SK-N-SH (cell line): ENCODE data around the gene ADAMTS17. TPM values are rescaled to one million over a fixed set of nuclear protein-coding genes. Genes with fewer than 3 reads are reported as not detected.

Experiments
- CTCF ChIA-PET: fragments of 300-600, 350-600 bp; formaldehyde crosslinking; extraction: SDS; loops from one replicate; lab custom pipeline; 2021; lab: Yijun Ruan, JAX
- POLR2A ChIA-PET: fragments of 350-600 bp; sonication (Branson Sonifier 250); formaldehyde crosslinking; extraction: SDS; loops from one replicate; lab custom pipeline; 2020; ENCODE audit warnings: antibody characterized with exemption, inconsistent platforms; lab: Yijun Ruan, JAX
- DNase-seq: peaks from one replicate; pipeline ENCODE4 v3.0.0; 2012
- H2AFZ ChIP-seq: fragments of 200-600 bp; sonication (generic); 2 replicates; pipeline ENCODE4 v1.8.1; 2016; ENCODE audit warnings: antibody characterized with exemption, mild to moderate bottlenecking, low read depth
- H3F3A ChIP-seq: fragments of 200-600 bp; sonication (generic); replicated peaks from 2 replicates; pipeline ENCODE3; 2016; ENCODE audit warnings: antibody characterized with exemption, mild to moderate bottlenecking; ENCODE audit not compliant: insufficient read depth
- H3K27ac ChIP-seq, 2 experiments: fragments of 200-500 bp in 1 of 2; fragments of 200-600 bp in 1 of 2; sonication (Bioruptor generic) in 1 of 2; sonication (generic), shearing (Covaris generic) in 1 of 2; 2 replicates each; pipeline versions ENCODE4 v1.5.1 to v1.6.1; 2014 to 2016; ENCODE audit warnings: low read depth in 2 of 2, inconsistent platforms in 1 of 2, low read length in 1 of 2, mild to moderate bottlenecking in 1 of 2, mixed read lengths in 1 of 2
- H3K27me3 ChIP-seq: fragments of 200-600 bp; sonication (generic), shearing (Covaris generic); 2 replicates; pipeline ENCODE4 v1.6.1; 2016; ENCODE audit warnings: mixed run types; ENCODE audit not compliant: insufficient read depth
- H3K36me3 ChIP-seq, 2 experiments: fragments of 200-500 bp in 1 of 2; fragments of 200-600 bp in 1 of 2; sonication (Bioruptor generic) in 1 of 2; sonication (generic) in 1 of 2; replicated peaks in 1 of 2; 2 replicates each; pipeline versions ENCODE3 to v1.5.1; 2014 to 2016; ENCODE audit warnings: low read length in 1 of 2, mild to moderate bottlenecking in 1 of 2; ENCODE audit not compliant: insufficient read depth in 2 of 2, control insufficient read depth in 1 of 2
- H3K4me1 ChIP-seq, 2 experiments: fragments of 200-500 bp in 1 of 2; fragments of 200-600 bp in 1 of 2; sonication (Bioruptor generic) in 1 of 2; sonication (generic), shearing (Covaris generic) in 1 of 2; 2 replicates each; pipeline versions ENCODE4 v1.5.1 to v1.6.1; 2014 to 2016; ENCODE audit warnings: low read depth in 1 of 2, low read length in 1 of 2, mixed run types in 1 of 2; ENCODE audit not compliant: insufficient read depth in 2 of 2, control insufficient read depth in 1 of 2
- H3K4me2 ChIP-seq: fragments of 200-600 bp; sonication (generic), shearing (Covaris generic); 2 replicates; pipeline ENCODE4 v1.6.1; 2017; ENCODE audit warnings: mixed run types
- H3K4me3 ChIP-seq, 2 experiments: fragments of 200-500 bp in 1 of 2; fragments of 200-600 bp in 1 of 2; sonication (Bioruptor generic) in 1 of 2; sonication (generic), shearing (Covaris generic) in 1 of 2; 2 replicates each; pipeline versions ENCODE4 v1.5.1 to v1.8.1; 2014 to 2016; ENCODE audit warnings: low read depth in 2 of 2, inconsistent platforms in 1 of 2, low read length in 1 of 2, mild to moderate bottlenecking in 1 of 2, mixed read lengths in 1 of 2, moderate library complexity in 1 of 2
- H3K79me2 ChIP-seq: fragments of 200-600 bp; sonication (generic); 2 replicates; pipeline ENCODE4 v1.8.1; 2017; ENCODE audit warnings: mild to moderate bottlenecking; ENCODE audit not compliant: insufficient read depth
- H3K9ac ChIP-seq: fragments of 200-600 bp; sonication (generic); 2 replicates; pipeline ENCODE4 v1.6.1; 2017; ENCODE audit warnings: mixed run types
- H3K9me2 ChIP-seq: fragments of 200-600 bp; sonication (generic); 2 replicates; pipeline ENCODE4 v1.6.1; 2017; ENCODE audit warnings: mixed run types
- H3K9me3 ChIP-seq: fragments of 200-600 bp; sonication (generic); 2 replicates; pipeline ENCODE4 v1.6.1; 2017; ENCODE audit warnings: mixed run types, mild to moderate bottlenecking, moderate library complexity
- H4K20me1 ChIP-seq: fragments of 200-600 bp; sonication (generic); 2 replicates; pipeline ENCODE4 v1.6.1; 2017; ENCODE audit warnings: mild to moderate bottlenecking, mixed run types; ENCODE audit not compliant: insufficient read depth
- FOXJ3 ChIP-seq: sonication (generic); formaldehyde crosslinking; IDR thresholded peaks from 2 replicates; pipeline ENCODE4 v1.5.1; 2020; ENCODE audit warnings: mild to moderate bottlenecking, missing genetic modification reagents
- FOXM1 ChIP-seq: IDR thresholded peaks from 2 replicates; pipeline ENCODE4 v1.4.0; 2012; ENCODE audit warnings: low read depth, mild to moderate bottlenecking
- NFIC ChIP-seq: IDR thresholded peaks from 2 replicates; pipeline ENCODE4 v1.4.0; 2012; ENCODE audit warnings: borderline replicate concordance
- RFX5 ChIP-seq: IDR thresholded peaks from 2 replicates; pipeline ENCODE4 v1.6.1; 2012; ENCODE audit warnings: mild to moderate bottlenecking, improper control_type of control experiment, low read length
- SIN3A ChIP-seq: IDR thresholded peaks from 2 replicates; pipeline ENCODE4 v1.6.1; 2012; ENCODE audit warnings: low read depth, mild to moderate bottlenecking, low read length, moderate library complexity, borderline replicate concordance
- USF1 ChIP-seq: IDR thresholded peaks from 2 replicates; pipeline ENCODE4 v1.4.0; 2012; ENCODE audit warnings: low read depth, borderline replicate concordance
- YY1 ChIP-seq: IDR thresholded peaks from 2 replicates; pipeline ENCODE4 v1.4.0; 2012; ENCODE audit warnings: low read depth, mild to moderate bottlenecking
- WGBS: methylation state at CpG from one replicate; pipeline ENCODE4 v1.1.6; 2017; ENCODE audit warnings: low lambda C conversion rate; 5-methylcytosine and 5-hydroxymethylcytosine counted together
- polyA plus RNA-seq, 3 experiments: library from polyadenylated mRNA; depleted of rRNA; stranded (reverse); fragments of >200 nt; gene quantifications; 2 replicates each; pipeline ENCODE4 v1.2.3, GENCODE V29; 2012
- TF ChIP-seq, protein P1 (sequence below): fragments of 200-600 bp; sonication (generic); IDR thresholded peaks from 2 replicates; pipeline ENCODE4 v1.6.1; 2017; ENCODE audit warnings: antibody characterized with exemption, mild to moderate bottlenecking, moderate library complexity

The ADAMTS17 gene
- polyA plus RNA-seq, 1 of the 3 experiments (the other 2 are of a cell fraction), result not detected

DNA sequence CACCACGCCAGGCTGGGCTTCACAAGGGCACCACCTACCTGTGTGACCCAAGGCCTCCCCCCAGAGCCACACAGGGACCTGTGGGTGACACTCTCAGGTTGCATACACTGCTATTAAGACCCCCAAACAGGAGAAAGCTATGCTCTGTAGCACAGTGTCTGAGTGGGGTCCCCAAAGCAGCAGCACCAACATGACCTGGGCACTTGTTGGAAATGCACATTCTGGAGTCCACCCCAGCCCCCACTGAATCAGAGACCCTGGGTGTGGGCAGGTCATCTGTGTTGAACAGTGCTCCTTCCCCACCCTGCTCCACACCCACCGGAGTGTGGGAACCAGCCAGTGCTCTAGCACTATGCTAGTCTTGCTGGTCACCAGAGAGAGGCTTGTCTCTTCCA is 76.1 kb downstream of the ADAMTS17 start (continued):
- TF ChIP-seq, protein P1, sequence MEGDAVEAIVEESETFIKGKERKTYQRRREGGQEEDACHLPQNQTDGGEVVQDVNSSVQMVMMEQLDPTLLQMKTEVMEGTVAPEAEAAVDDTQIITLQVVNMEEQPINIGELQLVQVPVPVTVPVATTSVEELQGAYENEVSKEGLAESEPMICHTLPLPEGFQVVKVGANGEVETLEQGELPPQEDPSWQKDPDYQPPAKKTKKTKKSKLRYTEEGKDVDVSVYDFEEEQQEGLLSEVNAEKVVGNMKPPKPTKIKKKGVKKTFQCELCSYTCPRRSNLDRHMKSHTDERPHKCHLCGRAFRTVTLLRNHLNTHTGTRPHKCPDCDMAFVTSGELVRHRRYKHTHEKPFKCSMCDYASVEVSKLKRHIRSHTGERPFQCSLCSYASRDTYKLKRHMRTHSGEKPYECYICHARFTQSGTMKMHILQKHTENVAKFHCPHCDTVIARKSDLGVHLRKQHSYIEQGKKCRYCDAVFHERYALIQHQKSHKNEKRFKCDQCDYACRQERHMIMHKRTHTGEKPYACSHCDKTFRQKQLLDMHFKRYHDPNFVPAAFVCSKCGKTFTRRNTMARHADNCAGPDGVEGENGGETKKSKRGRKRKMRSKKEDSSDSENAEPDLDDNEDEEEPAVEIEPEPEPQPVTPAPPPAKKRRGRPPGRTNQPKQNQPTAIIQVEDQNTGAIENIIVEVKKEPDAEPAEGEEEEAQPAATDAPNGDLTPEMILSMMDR, result no peak
- no peak for TF ChIP-seq USF1

DNA sequence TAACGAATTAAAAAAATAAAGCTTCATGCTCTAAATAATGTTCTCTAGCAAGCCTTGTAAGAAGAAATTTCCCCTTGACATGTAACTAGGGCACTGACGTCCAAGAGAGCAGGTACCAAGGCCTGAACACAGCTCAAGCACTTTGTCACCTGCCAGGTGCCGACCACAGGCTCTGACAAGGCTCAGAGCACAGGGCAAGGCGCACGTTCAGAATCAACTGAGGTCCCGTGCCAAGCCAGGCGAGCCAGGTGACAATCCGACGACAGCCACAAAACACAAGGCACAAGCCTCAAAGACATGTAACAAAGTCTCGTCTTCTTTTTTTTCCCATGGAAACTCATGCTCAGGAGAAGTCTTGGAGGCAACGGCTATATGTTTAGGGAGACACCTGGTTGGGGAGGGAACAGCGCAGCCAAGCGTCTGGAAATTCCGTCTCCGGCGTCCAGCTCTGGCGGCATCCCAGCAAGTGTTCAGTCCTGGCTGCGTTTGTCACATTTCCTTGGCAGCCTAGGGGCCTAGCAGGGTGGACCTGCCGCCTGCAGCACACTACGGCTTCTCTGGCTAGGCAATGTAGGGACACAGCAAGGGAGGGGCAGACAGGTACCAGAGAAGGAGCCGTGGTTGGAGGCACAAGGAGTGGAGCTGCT is 76.7 kb downstream of the ADAMTS17 start:
- H3K9me3 ChIP-seq, result no peaks in the 10 kb centered on the region
- no peaks in the 10 kb centered on the region for H3K27me3 ChIP-seq
- no peaks in the 10 kb centered on the region for H3K36me3 ChIP-seq
- 40% methylated on average over 13 of the region's 21 CpGs for WGBS
- H3K4me1 ChIP-seq, result no peaks in the 10 kb centered on the region
- H2AFZ ChIP-seq, result no peak overlapping the region
- H4K20me1 ChIP-seq, result no peaks in the 10 kb centered on the region
- H3K79me2 ChIP-seq, result no peaks in the 10 kb centered on the region
- H3K4me3 ChIP-seq, result no peak overlapping the region
- no peak overlapping the region for H3K4me2 ChIP-seq
- H3K9ac ChIP-seq, result no peak overlapping the region
- ChIA-PET CTCF (interaction anchor here (1.0 kb wide), 2 partner anchors 74 to 251 kb away, joined by 3 read pairs; no protein-coding TSS in a partner anchor), POLR2A (no interaction called here)
- no peak for TF ChIP-seq YY1
- TF ChIP-seq USF1, result no peak
- TF ChIP-seq SIN3A, result no peak
- H3F3A ChIP-seq, result no peaks in the 10 kb centered on the region
- no peaks in the 10 kb centered on the region for H3K9me2 ChIP-seq
- no peak overlapping the region for H3K27ac ChIP-seq
- no peak for DNase-seq

- H3K27me3 ChIP-seq, result no peaks in the 10 kb centered on the region
- no peaks in the 10 kb centered on the region for H3K36me3 ChIP-seq
- TF ChIP-seq FOXJ3 (CRISPR knock-in tag) (no peak), NFIC (no peak), FOXM1 (no peak), RFX5 (no peak)
- TF ChIP-seq, all 33 proteins: peak for 0
- Histone ChIP-seq H3K9me2 (no peaks in the 10 kb centered on the region), H3K79me2 (no peaks in the 10 kb centered on the region), H3K9ac (no peak overlapping the region), H2AFZ (no peak overlapping the region), H3K9me3 (no peaks in the 10 kb centered on the region), H4K20me1 (no peaks in the 10 kb centered on the region), H3K4me2 (no peak overlapping the region), H3K27ac (no peak overlapping the region), H3F3A (no peaks in the 10 kb centered on the region), H3K4me3 (no peak overlapping the region), H3K4me1 (no peaks in the 10 kb centered on the region)
- ChIA-PET CTCF (interaction anchor here (1.0 kb wide), 1 partner anchor 75 kb away, joined by 3 read pairs; no protein-coding TSS in a partner anchor), POLR2A (no interaction called here)
- 33% methylated on average over 14 of the region's 14 CpGs for WGBS
- DNase-seq, result no peak
Observed at GRCh38 chr15:100263721-100264455, 77.9 kb downstream of the ADAMTS17 start.
